NCI-H2081 treated with DMSO at 0.1 percent for 48 hours (cell line): Measurements from ENCODE around the gene CXCL13.
"Not testable (repeated sequence)": the region's sequence is repeated elsewhere in the genome, so short reads cannot be mapped to it uniquely, and the experiment has no call there.

Source experiments
- DNase-seq: peaks from one replicate; lab custom pipeline; 2025; lab: John Stamatoyannopoulos, UW

CXCL13 gene

GRCh38 chr4:77601614-77602187 lies 3.9 kb upstream of the CXCL13 start:
- no peak for DNase-seq

DNA sequence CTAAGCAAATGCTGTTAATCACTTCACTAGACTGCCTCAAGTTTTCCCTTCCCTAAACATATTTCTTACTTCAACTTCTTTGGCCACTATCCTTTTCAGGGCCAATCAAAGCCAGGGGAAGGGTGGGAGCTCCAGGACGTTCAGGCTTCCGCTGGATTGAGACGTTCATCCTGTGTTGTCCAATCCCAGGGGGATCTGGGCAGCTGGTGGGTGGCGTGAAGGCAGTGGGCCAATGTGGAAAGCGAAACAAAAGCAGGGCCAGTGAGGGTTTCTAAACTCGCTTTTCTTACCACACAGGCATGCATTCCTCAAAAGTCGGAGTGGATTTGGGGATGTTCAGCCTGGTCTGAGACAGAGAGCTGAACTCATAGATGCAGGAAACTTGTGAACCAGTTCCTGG lies 7.6 kb downstream of the CXCL13 start:
- DNase-seq: no peak

DNA sequence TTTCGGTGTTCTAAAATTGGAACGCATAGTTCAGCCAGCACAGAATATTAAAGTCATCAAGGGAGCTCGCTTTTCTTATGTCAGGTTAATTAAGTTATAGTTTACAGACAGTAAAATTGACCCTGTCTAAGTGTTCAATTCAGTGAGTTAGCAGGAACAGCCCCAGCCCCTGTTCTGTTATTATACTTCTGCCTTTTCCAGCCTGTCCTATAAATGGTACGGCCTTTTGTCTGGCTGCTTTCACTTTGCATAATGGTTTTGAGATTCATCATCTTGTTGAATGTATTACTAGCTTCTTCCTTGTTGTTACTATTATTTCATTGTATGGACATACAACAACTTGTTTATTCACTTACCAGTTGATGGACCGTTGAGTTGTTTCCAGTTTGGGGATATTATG lies 9.5 kb downstream of the CXCL13 start:
- DNase-seq: no peak

DNA sequence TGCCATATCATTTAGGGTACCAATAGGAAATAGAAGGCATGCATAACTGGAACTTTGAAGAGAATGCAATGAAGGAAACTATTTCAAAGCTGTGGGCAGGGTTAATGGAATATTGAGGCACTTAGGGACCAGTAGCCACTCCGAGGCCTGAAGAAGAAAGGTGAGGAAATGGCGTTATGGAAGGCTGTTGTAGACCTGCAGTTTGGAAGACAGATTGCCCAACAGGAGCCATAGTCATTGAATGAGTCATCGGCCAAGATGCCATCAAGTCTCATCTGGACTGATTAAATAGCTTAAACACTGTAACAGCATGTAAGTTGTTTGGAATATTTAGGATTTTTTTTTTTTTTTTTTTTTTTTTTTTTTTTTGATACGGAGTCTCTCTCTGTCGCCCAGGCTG lies 11.6 kb downstream of the CXCL13 start:
- no peak for DNase-seq

GRCh38 chr4:77618383-77619241 lies 13.0 kb downstream of the CXCL13 start:
- no peak for DNase-seq

- no peak for DNase-seq
Measured at GRCh38 chr4:77619408-77619807, 13.8 kb downstream of the CXCL13 start.

DNA sequence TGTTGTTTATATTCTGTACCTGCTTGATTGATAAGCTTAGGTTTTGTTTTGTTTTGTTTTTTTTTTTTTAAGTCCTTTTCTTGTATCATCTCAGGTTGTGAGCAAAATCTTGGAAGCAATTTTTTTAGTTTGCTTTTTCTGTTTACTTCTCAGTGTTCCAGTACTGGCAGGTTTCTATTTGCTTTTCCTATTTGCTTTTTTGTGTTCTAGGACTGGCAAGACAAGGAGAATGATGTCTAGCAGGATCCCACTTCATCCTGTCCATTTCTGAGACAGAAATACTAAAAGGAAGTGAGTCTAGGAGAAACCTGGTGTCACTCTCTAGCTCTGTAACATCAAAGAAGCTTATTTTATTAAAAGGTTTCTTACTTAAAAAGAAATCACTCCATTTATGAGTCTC lies 15.6 kb downstream of the CXCL13 start:
- no peak for DNase-seq

- no peak for DNase-seq
Measured at GRCh38 chr4:77623091-77623490, 17.5 kb downstream of the CXCL13 start.

DNA sequence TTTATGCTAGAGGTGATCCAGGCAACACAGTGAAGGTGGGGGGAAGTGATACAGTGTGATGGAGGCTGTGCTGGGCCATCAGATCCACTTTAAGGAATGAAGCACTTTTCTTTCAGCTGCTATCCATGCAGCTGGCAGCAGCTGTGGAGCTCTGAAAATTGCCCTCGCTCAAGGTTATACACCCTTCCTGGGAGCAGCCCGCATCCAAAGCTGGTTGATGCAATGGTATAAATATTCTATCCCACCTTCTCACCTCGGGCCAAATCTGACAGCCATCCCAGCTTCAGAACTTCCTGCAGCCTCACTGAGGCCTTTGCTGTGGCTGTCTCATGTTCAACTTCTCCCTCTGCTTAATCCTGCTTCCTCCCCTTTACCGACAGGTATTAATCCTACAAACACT lies 18.6 kb downstream of the CXCL13 start:
- DNase-seq: no peak

DNA sequence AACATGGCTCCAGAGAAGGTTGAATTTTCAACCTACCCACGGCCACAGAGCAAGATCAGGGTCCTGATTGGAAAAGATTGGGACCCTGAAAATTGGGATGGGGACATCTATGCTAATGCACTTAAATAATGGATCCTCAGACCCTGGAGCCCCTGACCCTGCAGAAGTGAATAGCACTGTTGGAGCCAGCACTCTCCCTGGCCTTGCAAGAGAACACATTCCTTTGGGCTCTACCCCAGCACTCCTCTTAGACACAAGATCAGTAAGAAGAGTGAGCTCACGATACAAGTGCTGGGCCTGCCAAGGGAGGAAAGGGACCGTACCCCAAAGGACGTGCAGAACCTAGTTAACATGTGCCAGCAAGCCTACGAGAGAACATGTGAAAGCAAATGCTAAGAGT lies 19.9 kb downstream of the CXCL13 start:
- DNase-seq: no peak

- DNase-seq: no peak
Measured at GRCh38 chr4:77629885-77630284, 24.3 kb downstream of the CXCL13 start.

DNA sequence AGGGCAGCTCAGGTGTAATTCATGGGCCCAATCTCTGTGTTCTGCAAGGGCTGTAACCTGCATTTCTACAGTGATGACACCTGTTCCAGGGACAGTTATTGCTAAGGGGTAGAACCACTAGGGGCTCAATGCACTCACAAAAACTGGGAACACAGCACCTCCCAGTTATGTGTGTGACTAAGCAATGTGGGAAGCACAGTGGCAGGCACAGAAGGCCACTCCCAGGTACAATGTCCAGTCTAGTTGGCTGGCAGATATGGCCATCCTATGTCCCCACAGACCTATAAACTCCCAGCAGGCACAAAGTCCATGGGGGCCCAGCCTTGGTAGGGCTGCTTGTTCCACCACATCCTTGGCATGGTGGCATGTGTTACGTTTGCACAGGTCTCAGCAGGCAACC lies 25.7 kb downstream of the CXCL13 start:
- DNase-seq: no peak

GRCh38 chr4:77634132-77634785 lies 28.6 kb downstream of the CXCL13 start:
- DNase-seq: no peak

DNA sequence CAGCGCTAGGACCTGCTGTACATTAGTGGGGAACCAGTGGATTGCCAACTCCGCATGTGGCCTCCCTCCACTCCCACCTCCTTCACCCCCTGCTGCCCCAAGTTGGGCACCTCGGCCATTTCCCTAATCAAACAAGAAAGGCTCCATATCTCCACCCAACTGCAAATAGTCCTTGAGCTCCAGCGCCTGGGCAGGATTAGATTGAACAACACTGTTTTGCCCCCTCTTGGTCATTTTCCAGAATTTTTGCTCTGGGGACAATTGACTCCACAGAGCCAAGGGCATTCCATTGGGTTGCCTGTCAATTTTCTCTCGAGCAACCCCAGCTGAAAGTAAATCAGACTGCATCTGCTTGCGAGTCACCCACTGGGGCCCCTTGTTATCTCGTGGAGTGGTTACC lies 29.6 kb downstream of the CXCL13 start:
- DNase-seq: no peak

DNA sequence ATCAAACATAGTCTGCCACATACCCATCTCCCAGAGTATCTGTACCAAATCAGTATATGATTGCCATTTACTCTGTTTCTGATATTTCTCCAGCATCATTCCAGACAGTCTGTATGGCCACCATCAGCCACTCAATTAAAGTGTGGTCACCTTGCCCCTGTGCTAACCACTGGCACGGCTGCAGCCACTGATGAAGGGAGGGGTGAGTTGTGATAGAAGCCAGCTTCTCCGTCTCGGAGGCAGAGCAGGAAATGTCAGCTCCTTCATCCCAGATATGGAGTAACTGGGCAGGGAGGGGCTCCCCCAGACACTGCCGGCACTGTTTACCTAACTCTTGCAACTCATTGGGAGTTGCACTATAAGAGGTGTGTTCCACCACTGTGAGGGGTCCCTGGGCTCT lies 30.3 kb downstream of the CXCL13 start:
- no peak for DNase-seq

DNA sequence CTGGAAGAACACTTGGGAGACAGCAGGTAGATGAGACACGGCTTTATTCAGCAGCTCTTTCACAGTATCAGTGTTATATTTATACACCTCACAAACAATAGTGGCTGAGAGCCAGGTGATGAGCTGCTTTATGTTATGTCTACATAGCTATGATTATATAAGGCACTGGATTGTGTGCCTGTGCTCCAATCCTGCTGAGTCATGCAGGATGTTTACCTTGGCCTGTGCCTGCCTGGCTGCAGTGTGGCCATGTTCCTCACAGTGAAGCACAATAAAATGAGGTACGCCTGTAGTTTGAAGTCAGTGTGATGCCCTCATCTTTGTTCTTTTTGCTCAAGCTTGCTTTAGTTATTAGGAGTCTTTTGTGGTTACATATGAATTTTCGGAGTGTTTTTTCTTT lies 31.3 kb downstream of the CXCL13 start:
- no peak for DNase-seq

DNA sequence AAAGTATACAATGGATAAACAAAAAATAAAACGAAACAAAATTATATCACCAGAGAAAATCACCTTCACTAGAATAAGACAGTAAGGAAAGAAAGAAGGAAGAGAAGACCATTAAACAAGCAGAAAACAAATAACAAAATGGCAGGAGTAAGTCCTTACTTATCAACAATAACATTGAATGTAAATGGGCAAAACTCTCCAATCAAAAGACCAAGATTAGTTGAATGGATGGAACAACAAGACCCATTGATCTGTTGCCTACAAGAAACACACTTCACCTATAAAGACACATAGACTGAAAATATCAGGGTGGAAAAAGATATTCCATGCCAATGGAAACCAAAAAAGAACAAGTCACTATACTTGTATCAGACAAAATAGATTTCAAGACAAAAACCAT lies 38.4 kb downstream of the CXCL13 start:
- DNase-seq: not testable (repeated sequence)

DNA sequence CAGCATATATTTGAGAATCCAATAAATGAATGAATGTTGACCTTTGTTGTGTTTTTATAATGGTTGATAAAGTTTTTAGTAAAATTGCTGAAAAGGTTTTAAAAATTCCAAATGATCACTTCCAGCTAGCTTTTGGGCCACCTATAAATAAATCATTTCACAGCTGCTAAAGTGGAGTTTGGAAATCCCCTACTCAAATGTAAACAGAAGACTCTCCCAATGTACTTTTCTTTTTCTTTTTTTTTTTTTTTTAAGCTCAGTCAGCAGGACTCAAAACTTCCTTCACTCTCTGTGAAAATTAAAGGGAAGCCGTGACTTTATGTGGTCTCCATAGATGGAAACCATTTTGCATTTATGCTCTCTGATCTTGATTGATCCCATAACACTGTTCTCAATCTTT lies 45.2 kb downstream of the CXCL13 start:
- DNase-seq: no peak

DNA sequence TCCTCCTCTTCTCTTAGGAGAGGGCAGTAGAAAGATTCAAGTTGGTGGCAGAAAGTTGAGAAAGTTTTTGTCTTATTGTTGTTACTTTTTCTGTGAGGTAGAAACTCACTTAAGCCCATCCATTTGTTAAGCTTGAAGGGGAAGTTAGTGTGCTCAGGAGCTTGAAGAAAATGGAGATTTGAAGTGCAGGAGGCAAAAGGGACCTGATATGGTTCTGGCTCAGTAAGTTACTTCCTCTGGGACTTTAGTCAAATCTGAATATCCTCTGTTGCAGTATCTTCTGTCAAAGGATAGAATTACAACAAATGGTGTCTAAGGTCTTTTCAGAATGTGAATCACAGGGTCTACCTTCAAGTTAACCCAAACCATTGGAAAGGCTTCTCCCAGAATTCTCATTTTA lies 46.2 kb downstream of the CXCL13 start:
- no peak for DNase-seq

DNA sequence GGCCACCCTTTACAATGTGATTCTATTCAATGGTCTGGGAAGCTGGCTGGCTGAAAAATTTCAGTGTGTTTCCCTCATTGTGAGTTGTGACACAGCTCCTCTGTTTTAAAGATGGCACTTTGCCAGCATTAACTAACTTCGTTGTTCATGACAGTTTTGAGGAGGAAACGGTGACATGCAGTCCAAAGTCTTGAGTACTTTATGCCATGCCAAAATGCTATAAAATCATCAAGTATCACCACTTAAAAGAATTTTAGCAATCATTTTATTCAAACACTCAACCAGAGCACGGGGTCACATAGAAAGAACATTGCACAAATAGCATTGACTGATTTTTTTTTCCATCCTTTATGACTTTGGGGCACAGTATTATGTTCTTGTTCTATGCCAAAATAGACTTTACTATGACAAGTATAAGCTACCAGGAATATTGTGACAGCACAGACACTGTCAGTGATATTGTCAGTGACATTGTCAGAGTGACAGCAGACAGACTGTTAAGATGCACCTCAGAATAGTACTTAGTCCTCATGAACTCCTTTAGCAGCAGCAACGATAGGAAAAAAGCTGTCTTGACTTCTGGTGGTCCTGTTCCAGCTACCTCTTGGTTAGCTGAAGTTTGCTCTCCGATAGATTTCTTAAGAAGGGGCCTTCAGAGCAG lies 46.7 kb downstream of the CXCL13 start:
- DNase-seq: no peak

GRCh38 chr4:77653162-77653758 lies 47.6 kb downstream of the CXCL13 start:
- no peak for DNase-seq

GRCh38 chr4:77660318-77660717 lies 54.7 kb downstream of the CXCL13 start:
- DNase-seq: not testable (repeated sequence)
